Stomach smooth muscle (tissue), 2 donors: Measurements from ENCODE around the gene NSF.

Experiments
- H3K27ac ChIP-seq: one replicate; pipeline ENCODE4 v1.7.0; 2013; ENCODE audit warnings: mild to moderate bottlenecking, low read length, inconsistent platforms
- H3K27me3 ChIP-seq, 2 donors: one replicate each; pipeline ENCODE4 v1.7.0; 2013; ENCODE audit warnings: low read length in 2 of 2; ENCODE audit not compliant: insufficient read depth in 2 of 2, control insufficient read depth in 1 of 2
- H3K36me3 ChIP-seq, 2 donors: one replicate each; pipeline ENCODE4 v1.7.0; 2013; ENCODE audit warnings: low read length in 2 of 2; ENCODE audit not compliant: control insufficient read depth in 2 of 2, insufficient read depth in 2 of 2
- H3K4me1 ChIP-seq: one replicate; pipeline ENCODE4 v1.7.0; 2013; ENCODE audit warnings: low read length; ENCODE audit not compliant: control insufficient read depth, insufficient read depth
- H3K4me3 ChIP-seq, 2 donors: one replicate each; pipeline ENCODE4 v1.7.0; 2013; ENCODE audit warnings: low read length in 2 of 2
- H3K9ac ChIP-seq, 2 donors: one replicate each; pipeline ENCODE4 v1.7.0; 2013; ENCODE audit warnings: low read length in 2 of 2, mild to moderate bottlenecking in 1 of 2
- H3K9me3 ChIP-seq, 2 donors: one replicate each; pipeline ENCODE4 v1.7.0; 2013; ENCODE audit warnings: low read length in 2 of 2; ENCODE audit not compliant: control insufficient read depth in 2 of 2
- donor health status: healthy.
- donor health status: Pancreatic carcinoma.

The NSF gene

DNA sequence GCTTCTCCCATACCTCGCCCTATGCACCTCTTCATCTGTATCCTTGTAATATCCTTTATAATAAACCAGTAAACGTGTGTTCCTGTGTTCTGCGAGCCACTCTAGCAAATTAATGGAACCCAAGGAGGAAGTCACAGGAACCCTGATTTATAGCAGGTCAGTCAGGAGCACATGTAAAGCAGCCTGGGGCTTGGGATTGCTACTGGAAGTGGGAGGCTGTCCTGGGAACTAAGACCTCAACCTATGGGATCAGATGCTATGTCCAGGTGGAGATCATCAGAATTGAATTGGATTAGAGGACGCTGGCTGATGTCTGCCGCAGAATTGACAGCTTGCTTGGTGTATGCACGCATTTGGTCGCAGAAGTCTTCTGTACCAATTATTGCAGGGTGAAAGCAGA, 212.3 kb downstream of the NSF start:
- no peaks in the 10 kb centered on the region for H3K36me3 ChIP-seq
- H3K4me3 ChIP-seq: no peak overlapping the region
- no peak overlapping the region for H3K27ac ChIP-seq
- no peaks in the 10 kb centered on the region for H3K4me1 ChIP-seq
- H3K9me3 ChIP-seq: no peaks in the 10 kb centered on the region
- H3K27me3 ChIP-seq: no peaks in the 10 kb centered on the region
- no peak overlapping the region for H3K9ac ChIP-seq

DNA sequence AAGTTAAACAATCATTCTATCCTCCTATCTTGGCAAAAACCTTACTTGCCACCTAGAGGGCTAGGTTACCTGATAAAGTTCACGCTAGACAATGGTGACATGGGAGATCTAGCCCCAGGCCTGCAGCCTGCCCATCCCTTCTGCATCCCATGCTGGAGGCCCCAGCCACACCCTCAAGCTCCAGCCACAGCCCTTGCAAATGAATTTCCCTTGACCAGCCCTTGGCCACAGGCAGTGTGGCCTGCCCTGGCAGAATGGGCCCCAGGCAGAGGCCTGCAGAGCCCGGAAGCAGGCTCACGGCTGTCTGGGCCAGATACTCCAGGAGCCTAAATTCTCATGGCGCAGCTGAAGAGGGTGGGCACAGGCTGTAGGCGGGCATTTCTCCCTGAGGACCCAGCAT, 213.1 kb downstream of the NSF start:
- no peaks in the 10 kb centered on the region for H3K4me1 ChIP-seq

DNA sequence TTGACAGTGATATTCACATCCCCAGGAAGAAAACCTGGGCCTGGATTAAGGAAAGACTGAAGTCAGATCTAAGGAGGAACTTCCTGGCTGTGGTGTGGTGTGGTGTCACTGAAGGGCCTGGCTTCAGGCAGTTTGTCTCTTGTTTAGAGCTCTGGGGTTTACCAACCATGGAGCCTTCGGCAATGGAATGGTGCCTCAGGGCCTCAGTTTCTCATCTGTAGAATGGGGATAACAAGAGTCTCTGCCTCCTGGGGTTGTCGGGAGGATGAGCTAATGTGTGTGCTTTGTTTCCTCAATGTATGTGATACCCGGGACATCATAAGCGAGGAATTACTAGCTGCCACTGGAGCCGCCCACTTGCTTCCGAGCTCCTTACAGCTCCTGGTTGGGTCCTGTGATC, 215.3 kb downstream of the NSF start:
- Histone ChIP-seq H3K27ac (no peak overlapping the region), H3K9ac (no peak overlapping the region), H3K27me3 (peaks cover 0 to 4% of the 10 kb centered on the region in 2 donors), H3K4me1 (no peaks in the 10 kb centered on the region), H3K9me3 (no peaks in the 10 kb centered on the region), H3K4me3 (no peak overlapping the region), H3K36me3 (no peaks in the 10 kb centered on the region)

More for the DNA sequence above, 213.1 kb downstream of the NSF start:
- no peak overlapping the region for H3K9ac ChIP-seq
- H3K4me3 ChIP-seq: no peak overlapping the region
- no peaks in the 10 kb centered on the region for H3K9me3 ChIP-seq
- no peaks in the 10 kb centered on the region for H3K27me3 ChIP-seq
- H3K27ac ChIP-seq: no peak overlapping the region
- no peaks in the 10 kb centered on the region for H3K36me3 ChIP-seq
